OCI-LY7 (cell line): ENCODE data around the gene MYOC. TPM values are rescaled to one million over a fixed set of nuclear protein-coding genes. Genes with fewer than 3 reads are reported as not detected.

Experiments
- BruUV-seq: library from RNA; stranded (reverse); fragments of 400-500 nt; replicated peaks from 2 replicates; lab custom pipeline; 2021; lab: Mats Ljungman, UMichigan
- CTCF ChIA-PET: fragments of 300-600 bp; sonication (Branson Sonifier 250); formaldehyde crosslinking; loops from one replicate; lab custom pipeline; 2022; ENCODE audit warnings: antibody characterized with exemption; ENCODE audit not compliant: unreplicated experiment; lab: Charles Lee
- POLR2A ChIA-PET: fragments of 300-600 bp; sonication (Branson Sonifier 250); formaldehyde crosslinking; loops from one replicate; lab custom pipeline; 2022; ENCODE audit warnings: antibody characterized with exemption; lab: Charles Lee
- DNase-seq: peaks from one replicate; pipeline ENCODE4 v3.0.0-alpha.2; 2015; ENCODE audit warnings: low spot score
- H2AFZ ChIP-seq: fragments of 200-600 bp; sonication (generic), shearing (Covaris generic); 2 replicates; pipeline ENCODE4 v1.6.1; 2014; ENCODE audit warnings: mild to moderate bottlenecking, antibody characterized with exemption, low read length, moderate library complexity
- H3K27ac ChIP-seq: fragments of 200-600 bp; sonication (generic); 2 replicates; pipeline ENCODE4 v1.5.1; 2014; ENCODE audit warnings: mixed run types, low read depth, mild to moderate bottlenecking, moderate library complexity, low read length, inconsistent platforms; ENCODE audit not compliant: poor library complexity, severe bottlenecking
- H3K36me3 ChIP-seq: fragments of 200-600 bp; sonication (generic); 2 replicates; pipeline ENCODE4 v1.6.1; 2014; ENCODE audit warnings: mild to moderate bottlenecking, antibody characterized with exemption, low read length, moderate library complexity, mixed read lengths; ENCODE audit not compliant: insufficient read depth
- H3K4me1 ChIP-seq: fragments of 200-600 bp; sonication (generic); 2 replicates; pipeline ENCODE4 v1.5.1; 2014; ENCODE audit warnings: mild to moderate bottlenecking, low read length; ENCODE audit not compliant: insufficient read depth, poor library complexity, severe bottlenecking
- H3K4me2 ChIP-seq: fragments of 200-600 bp; sonication (generic); 2 replicates; pipeline ENCODE4 v1.6.1; 2014; ENCODE audit warnings: mild to moderate bottlenecking, low read length
- H3K4me3 ChIP-seq: fragments of 200-600 bp; sonication (generic); 2 replicates; pipeline ENCODE4 v1.5.1; 2014; ENCODE audit warnings: mild to moderate bottlenecking, low read depth, low read length; ENCODE audit not compliant: poor library complexity, severe bottlenecking
- H3K79me2 ChIP-seq: fragments of 200-600 bp; sonication (generic); 2 replicates; pipeline ENCODE4 v1.6.1; 2016; ENCODE audit warnings: low read depth, mild to moderate bottlenecking, low read length, moderate library complexity, mixed read lengths; ENCODE audit not compliant: insufficient read depth
- H3K9me2 ChIP-seq: fragments of 200-600 bp; sonication (generic); 2 replicates; pipeline ENCODE4 v1.6.1; 2016; ENCODE audit warnings: mild to moderate bottlenecking, low read length, mixed read lengths; ENCODE audit not compliant: insufficient read depth
- H3K9me3 ChIP-seq: fragments of 200-600 bp; sonication (generic); 2 replicates; pipeline ENCODE4 v1.6.1; 2014; ENCODE audit warnings: mild to moderate bottlenecking, mixed run types, low read length, mixed read lengths
- H4K20me1 ChIP-seq: fragments of 200-600 bp; sonication (generic); 2 replicates; pipeline ENCODE4 v1.6.1; 2014; ENCODE audit warnings: mild to moderate bottlenecking, antibody characterized with exemption, low read length, moderate library complexity, mixed read lengths; ENCODE audit not compliant: insufficient read depth
- CTCF ChIP-seq: fragments of 200-600 bp; sonication (generic); conservative IDR thresholded peaks from 2 replicates; pipeline ENCODE4 v1.5.1; 2014; ENCODE audit warnings: mild to moderate bottlenecking, antibody characterized with exemption, low read length, moderate library complexity, mixed read lengths
- EZH2phosphoT487 ChIP-seq: fragments of 200-600 bp; sonication (generic); IDR thresholded peaks from 2 replicates; pipeline ENCODE4 v1.6.1; 2018; ENCODE audit warnings: low read depth, borderline replicate concordance, mild to moderate bottlenecking, mixed run types, antibody characterized with exemption, low read length, moderate library complexity, mixed read lengths
- intact Hi-C: fragments of 100-400 bp; cut with micrococcal nuclease; formaldehyde crosslinking; loops from one replicate; pipeline ENCODE4 v1.10.0; 2022; ENCODE audit not compliant: unreplicated experiment
- total RNA-seq, 2 experiments: library from RNA; depleted of rRNA in 1 of 2; stranded (reverse); fragments of >200 nt in 1 of 2; shearing (Covaris generic) in 1 of 2; gene quantifications; 2 replicates each; pipeline ENCODE4 v1.2.3, GENCODE V29; 2014 to 2022

The MYOC gene
- total RNA-seq, 2 experiments from 2014 or later: not detected

GRCh38 chr1:171683870-171684269 lies 31.4 kb upstream of the MYOC start:
- Histone ChIP-seq H3K4me1 (no peaks in the 10 kb centered on the region), H2AFZ (no peak overlapping the region)
- no peak for TF ChIP-seq EZH2phosphoT487
- no peak for TF ChIP-seq CTCF

GRCh38 chr1:171680339-171680738 lies 27.9 kb upstream of the MYOC start:
- intact Hi-C loops: no loop called here
- CTCF ChIA-PET: no interaction called here

More at GRCh38 chr1:171683870-171684269, 31.4 kb upstream of the MYOC start:
- no peak for DNase-seq
- Histone ChIP-seq H3K36me3 (no peaks in the 10 kb centered on the region), H3K27ac (no peak overlapping the region), H3K9me2 (no peaks in the 10 kb centered on the region), H3K79me2 (no peaks in the 10 kb centered on the region), H3K9me3 (no peaks in the 10 kb centered on the region), H3K4me3 (no peak overlapping the region), H4K20me1 (no peaks in the 10 kb centered on the region), H3K4me2 (no peak overlapping the region)
- BruUV-seq: no TSS peak
- intact Hi-C loops: no loop called here
- ChIA-PET CTCF (no interaction called here), POLR2A (no interaction called here)

More at GRCh38 chr1:171680339-171680738, 27.9 kb upstream of the MYOC start:
- no peaks in the 10 kb centered on the region for H3K9me2 ChIP-seq
- no TSS peak for BruUV-seq
- H3K4me3 ChIP-seq: no peak overlapping the region
- no peaks in the 10 kb centered on the region for H4K20me1 ChIP-seq
- H3K79me2 ChIP-seq: no peaks in the 10 kb centered on the region
- H3K36me3 ChIP-seq: no peaks in the 10 kb centered on the region
- TF ChIP-seq EZH2phosphoT487 (no peak), CTCF (no peak)
- H3K4me1 ChIP-seq: no peaks in the 10 kb centered on the region
- no peak for DNase-seq
- POLR2A ChIA-PET: interaction anchor here (0.6 to 0.7 kb wide), 2 partner anchors 86 to 830 kb away, joined by 3 to 4 read pairs; no protein-coding TSS in a partner anchor
- H2AFZ ChIP-seq: no peak overlapping the region
- no peaks in the 10 kb centered on the region for H3K9me3 ChIP-seq
- H3K27ac ChIP-seq: no peak overlapping the region
- no peak overlapping the region for H3K4me2 ChIP-seq
